ENCODE data around the gene ATRIP.

- TF ChIP-seq CTCF (IDR thresholded peaks at IDR 0.05), result no peak
- no peak for TF ChIP-seq ZFX (IDR thresholded peaks at IDR 0.05; ENCODE audit: borderline replicate concordance)
These were observed 6.5 kb upstream of the ATRIP start, which contains the start of the genes CCDC51 and TMA7 for GRCh38 chr3:48439820-48440589.

All from 22Rv1 (cell line).